ENCODE data around the gene RAB3D. TPM values are rescaled to one million over a fixed set of nuclear protein-coding genes. Genes with fewer than 3 reads are reported as not detected.

RAB3D gene
- total and polyA plus RNA-seq, 4 donors, result 1.1 to 10.2 (median 5.5) TPM

- Histone ChIP-seq H3K9me3 (ENCODE audit: control insufficient read depth in 4 of 4, low read length in 3 of 4) (no peaks in the 10 kb centered on the region), H3K4me3 (ENCODE audit: low read depth in 1 of 3, low read length in 3 of 3) (no peak overlapping the region), H3K27me3 (ENCODE audit: control insufficient read depth in 4 of 4, insufficient read depth in 4 of 4, low read length in 3 of 4) (no peaks in the 10 kb centered on the region), H3K27ac (ENCODE audit: low read depth in 1 of 2, low read length in 2 of 2) (no peak overlapping the region), H3K36me3 (ENCODE audit: control insufficient read depth in 4 of 4, insufficient read depth in 3 of 4, low read depth in 1 of 4, low read length in 3 of 4) (no peaks in the 10 kb centered on the region), H3K9ac (ENCODE audit: low read depth in 1 of 2, low read length in 2 of 2) (no peak overlapping the region), H3K4me1 (ENCODE audit: control insufficient read depth in 4 of 4, insufficient read depth in 4 of 4, low read length in 3 of 4) (no peaks in the 10 kb centered on the region)
- no peak for DNase-seq (ENCODE audit: low spot score)
- WGBS, result 86% methylated on average over 11 of the region's 11 CpGs
- TF ChIP-seq TAF1 (conservative IDR thresholded peaks at IDR 0.05) (no peak), REST (IDR thresholded peaks at IDR 0.05) (no peak), NR2F2 (IDR thresholded peaks at IDR 0.05) (no peak), RXRA (IDR thresholded peaks at IDR 0.05) (no peak), ZBTB33 (IDR thresholded peaks at IDR 0.05) (no peak), HNF4A (conservative IDR thresholded peaks at IDR 0.05) (no peak), JUND (IDR thresholded peaks at IDR 0.05) (no peak), SP1 (IDR thresholded peaks at IDR 0.05) (no peak), MAX (IDR thresholded peaks at IDR 0.05) (no peak), RAD21 (IDR thresholded peaks at IDR 0.05) (no peak), YY1 (IDR thresholded peaks at IDR 0.05) (no peak), CTCF (IDR thresholded peaks at IDR 0.05; ENCODE audit: low read depth, low read length, missing input control) (no peak), ATF3 (IDR thresholded peaks at IDR 0.05) (no peak), EGR1 (IDR thresholded peaks at IDR 0.05; ENCODE audit: low read depth in 2 of 2) (no peak)
Measured at GRCh38 chr19:11300811-11301120, 38.7 kb downstream of the RAB3D start.

- no peaks in the 10 kb centered on the region for H3K9me3 ChIP-seq (ENCODE audit: control insufficient read depth in 4 of 4, low read length in 3 of 4)
- WGBS, result 83% methylated on average over 8 of the region's 8 CpGs
- no peak for TF ChIP-seq JUND (IDR thresholded peaks at IDR 0.05)
- TF ChIP-seq ATF3 (IDR thresholded peaks at IDR 0.05), result no peak
- TF ChIP-seq MAX (IDR thresholded peaks at IDR 0.05), result no peak
- TF ChIP-seq SP1 (IDR thresholded peaks at IDR 0.05), result no peak
- TF ChIP-seq FOXA2 (IDR thresholded peaks at IDR 0.05), result no peak
- no peak for TF ChIP-seq YY1 (IDR thresholded peaks at IDR 0.05)
- TF ChIP-seq HNF4G (IDR thresholded peaks at IDR 0.05), result no peak
- TF ChIP-seq GABPA (IDR thresholded peaks at IDR 0.05 in 1 of 2, conservative IDR thresholded peaks at IDR 0.05 in 1 of 2), result no peak
- no peak for TF ChIP-seq CTCF (IDR thresholded peaks at IDR 0.05; ENCODE audit: low read depth, low read length, missing input control)
Measured at GRCh38 chr19:11299946-11300810, 39.3 kb downstream of the RAB3D start.

More at GRCh38 chr19:11299946-11300810, 39.3 kb downstream of the RAB3D start:
- Histone ChIP-seq H3K27ac (ENCODE audit: low read depth in 1 of 2, low read length in 2 of 2) (no peak overlapping the region), H3K4me3 (ENCODE audit: low read depth in 1 of 3, low read length in 3 of 3) (no peak overlapping the region), H3K36me3 (ENCODE audit: control insufficient read depth in 4 of 4, insufficient read depth in 3 of 4, low read depth in 1 of 4, low read length in 3 of 4) (no peaks in the 10 kb centered on the region), H3K27me3 (ENCODE audit: control insufficient read depth in 4 of 4, insufficient read depth in 4 of 4, low read length in 3 of 4) (no peaks in the 10 kb centered on the region), H3K9ac (ENCODE audit: low read depth in 1 of 2, low read length in 2 of 2) (no peak overlapping the region), H3K4me1 (ENCODE audit: control insufficient read depth in 4 of 4, insufficient read depth in 4 of 4, low read length in 3 of 4) (no peaks in the 10 kb centered on the region)
- no peak for DNase-seq (ENCODE audit: low spot score)

Data from liver (tissue), 9 donors.